Activated CD4-positive, alpha-beta T cell treated with anti-CD3 and anti-CD28 coated beads for 36 hours (primary cell): ENCODE measurements around the gene GNG12. TPM values are rescaled to one million over a fixed set of nuclear protein-coding genes. Genes with fewer than 3 reads are reported as not detected.

Source experiments
- ATAC-seq: fragments of 200-7000 bp; cut with Tn5 transposase; one replicate; pipeline ENCODE4 v1.10.0; 2021; ENCODE audit warnings: mild to moderate bottlenecking, moderate library complexity
- CTCF ChIA-PET: fragments of 350-600 bp; sonication (Branson Sonifier 250); formaldehyde crosslinking; loops from one replicate; lab custom pipeline; 2021; ENCODE audit warnings: antibody characterized with exemption; lab: Charles Lee
- POLR2A ChIA-PET: fragments of 350-600 bp; sonication (Branson Sonifier 250); formaldehyde crosslinking; loops from one replicate; lab custom pipeline; 2021; ENCODE audit warnings: antibody characterized with exemption, inconsistent platforms; lab: Charles Lee
- DNase-seq: peaks from one replicate; pipeline ENCODE4 v3.0.0-alpha.2; 2020
- H3K27ac Mint-ChIP-seq: one replicate; pipeline ENCODE4 v1.8.0; 2021; ENCODE audit warnings: mixed read lengths
- H3K27me3 Mint-ChIP-seq: one replicate; pipeline ENCODE4 v1.8.0; 2021; ENCODE audit warnings: mixed read lengths
- H3K36me3 Mint-ChIP-seq: one replicate; pipeline ENCODE4 v1.8.0; 2021; ENCODE audit warnings: low read depth, mixed read lengths
- H3K4me1 Mint-ChIP-seq: one replicate; pipeline ENCODE4 v1.8.0; 2021; ENCODE audit warnings: mixed read lengths
- H3K4me3 Mint-ChIP-seq: one replicate; pipeline ENCODE4 v1.8.0; 2021; ENCODE audit warnings: mild to moderate bottlenecking, moderate library complexity, mixed read lengths
- H3K9me3 Mint-ChIP-seq: one replicate; pipeline ENCODE4 v1.8.0; 2021; ENCODE audit warnings: low read depth, mixed read lengths
- intact Hi-C, 2 experiments: fragments of 100-400 bp; cut with DNase I in 1 of 2; cut with micrococcal nuclease in 1 of 2; formaldehyde crosslinking; loops; one replicate each; pipeline versions ENCODE4 v1.14.2 to v1.15.1; 2022 to 2024; cut with DNase I, micrococcal nuclease
- total RNA-seq, 2 experiments: library from RNA; stranded (reverse); gene quantifications; one replicate each; pipeline ENCODE4 v1.2.3, GENCODE V29; 2021

GNG12 gene
- total RNA-seq, 2 experiments from 2014 or later, result 0.07 to 0.11 TPM

DNA sequence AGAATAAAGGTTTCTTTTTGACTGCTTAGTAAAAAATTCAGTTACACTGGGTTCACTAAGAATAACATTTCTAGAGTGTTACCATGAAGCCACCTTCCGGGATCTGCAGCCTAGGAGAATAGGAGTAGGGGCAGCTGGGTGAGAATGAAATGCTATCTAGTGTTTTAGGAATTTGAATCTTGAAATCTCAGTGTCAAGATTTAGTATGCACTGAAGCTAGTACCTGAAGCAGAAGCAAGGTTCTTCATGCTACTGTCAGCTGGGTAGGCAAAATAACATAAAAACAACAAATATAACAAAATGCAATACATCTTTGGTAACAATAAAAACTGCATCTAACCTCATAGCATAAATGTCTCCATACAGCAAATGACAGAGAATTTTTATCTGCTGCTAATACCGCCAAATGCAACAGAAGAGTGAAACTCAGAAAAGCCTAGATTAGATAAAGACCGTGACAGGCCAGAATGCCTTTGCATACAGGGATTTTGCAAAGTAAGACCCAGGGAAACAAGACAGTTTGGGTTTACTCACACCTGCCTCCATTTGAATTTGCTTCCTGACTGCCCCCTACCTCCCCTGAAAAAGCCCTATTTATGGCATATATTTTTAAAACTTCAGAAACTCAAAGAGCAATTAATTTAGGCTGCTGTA, 90.1 kb downstream of the GNG12 start:
- CTCF ChIA-PET, result interaction anchor here (0.6 to 1.8 kb wide), 6 partner anchors 12 to 279 kb away, joined by 3 to 8 read pairs (median 4); no protein-coding TSS in a partner anchor

GRCh38 chr1:67741736-67742135, 91.5 kb downstream of the GNG12 start:
- Mint-ChIP-seq H3K4me1 (peaks cover under 1% of the 10 kb centered on the region), H3K27me3 (no peaks in the 10 kb centered on the region), H3K4me3 (no peak overlapping the region), H3K27ac (no peak overlapping the region), H3K36me3 (no peaks in the 10 kb centered on the region), H3K9me3 (no peaks in the 10 kb centered on the region)
- intact Hi-C loops, result no loop called here
- CTCF ChIA-PET, result interaction anchor here (0.7 to 1.8 kb wide), 4 partner anchors 9 to 24 kb away, joined by 3 to 8 read pairs (median 4); no protein-coding TSS in a partner anchor
- ATAC-seq, result no peak
- no peak for DNase-seq
- POLR2A ChIA-PET, result no interaction called here

More for the DNA sequence above, 90.1 kb downstream of the GNG12 start:
- H3K4me1 Mint-ChIP-seq, result peaks cover 4% of the 10 kb centered on the region
- POLR2A ChIA-PET, result no interaction called here
- no peak for DNase-seq
- intact Hi-C loops, result no loop called here
- no peak overlapping the region for H3K4me3 Mint-ChIP-seq
- peaks cover 6% of the 10 kb centered on the region for H3K27me3 Mint-ChIP-seq
- H3K27ac Mint-ChIP-seq, result no peak overlapping the region
- H3K9me3 Mint-ChIP-seq, result no peaks in the 10 kb centered on the region
- no peak for ATAC-seq
- no peaks in the 10 kb centered on the region for H3K36me3 Mint-ChIP-seq

GRCh38 chr1:67741121-67741520, 92.1 kb downstream of the GNG12 start:
- DNase-seq (no peak), ATAC-seq (no peak)
- no peaks in the 10 kb centered on the region for H3K36me3 Mint-ChIP-seq
- POLR2A ChIA-PET, result no interaction called here
- no peaks in the 10 kb centered on the region for H3K9me3 Mint-ChIP-seq
- CTCF ChIA-PET, result interaction anchor here (0.7 to 1.4 kb wide), 4 partner anchors 9 to 58 kb away, joined by 3 to 4 read pairs (median 3); no protein-coding TSS in a partner anchor
- intact Hi-C loops, result no loop called here
- H3K27me3 Mint-ChIP-seq, result no peaks in the 10 kb centered on the region
- no peak overlapping the region for H3K4me3 Mint-ChIP-seq
- peaks cover 6% of the 10 kb centered on the region for H3K4me1 Mint-ChIP-seq
- H3K27ac Mint-ChIP-seq, result no peak overlapping the region

- no peak for ATAC-seq
- DNase-seq, result no peak
- POLR2A ChIA-PET, result no interaction called here
- Mint-ChIP-seq H3K27ac (no peak overlapping the region), H3K27me3 (no peaks in the 10 kb centered on the region), H3K4me1 (peaks cover 12% of the 10 kb centered on the region), H3K4me3 (no peak overlapping the region), H3K9me3 (no peaks in the 10 kb centered on the region), H3K36me3 (no peaks in the 10 kb centered on the region)
- intact Hi-C loops, result no loop called here
- CTCF ChIA-PET, result interaction anchor here (0.7 kb wide), 1 partner anchor 57 kb away, joined by 3 read pairs; no protein-coding TSS in a partner anchor
These were observed 92.7 kb downstream of the GNG12 start for GRCh38 chr1:67740543-67740942.

- intact Hi-C loops, result no loop called here
- Mint-ChIP-seq H3K27ac (no peak overlapping the region), H3K27me3 (no peaks in the 10 kb centered on the region), H3K4me3 (no peak overlapping the region), H3K36me3 (no peaks in the 10 kb centered on the region), H3K4me1 (peaks cover 13% of the 10 kb centered on the region), H3K9me3 (no peaks in the 10 kb centered on the region)
- ATAC-seq (no peak), DNase-seq (no peak)
- POLR2A ChIA-PET, result no interaction called here
- CTCF ChIA-PET, result interaction anchor here (0.9 to 1.8 kb wide), 3 partner anchors 10 to 178 kb away, joined by 3 to 6 read pairs (median 3); no protein-coding TSS in a partner anchor
These were observed 93.9 kb downstream of the GNG12 start for GRCh38 chr1:67739361-67739760.

- no peak for DNase-seq
- Mint-ChIP-seq H3K36me3 (no peaks in the 10 kb centered on the region), H3K4me3 (no peak overlapping the region), H3K27ac (no peak overlapping the region), H3K9me3 (no peaks in the 10 kb centered on the region), H3K4me1 (peaks cover 16% of the 10 kb centered on the region), H3K27me3 (no peaks in the 10 kb centered on the region)
- ChIA-PET POLR2A (no interaction called here), CTCF (interaction anchor here (0.6 to 2.0 kb wide), 4 partner anchors 22 to 180 kb away, joined by 3 to 7 read pairs (median 4); no protein-coding TSS in a partner anchor)
- no peak for ATAC-seq
- intact Hi-C loops, result no loop called here
These were observed 94.9 kb downstream of the GNG12 start for GRCh38 chr1:67738401-67738800.

- ATAC-seq, result no peak
- H3K4me3 Mint-ChIP-seq, result no peak overlapping the region
- POLR2A ChIA-PET, result no interaction called here
These were observed 95.4 kb downstream of the GNG12 start for GRCh38 chr1:67737875-67738274.

DNA sequence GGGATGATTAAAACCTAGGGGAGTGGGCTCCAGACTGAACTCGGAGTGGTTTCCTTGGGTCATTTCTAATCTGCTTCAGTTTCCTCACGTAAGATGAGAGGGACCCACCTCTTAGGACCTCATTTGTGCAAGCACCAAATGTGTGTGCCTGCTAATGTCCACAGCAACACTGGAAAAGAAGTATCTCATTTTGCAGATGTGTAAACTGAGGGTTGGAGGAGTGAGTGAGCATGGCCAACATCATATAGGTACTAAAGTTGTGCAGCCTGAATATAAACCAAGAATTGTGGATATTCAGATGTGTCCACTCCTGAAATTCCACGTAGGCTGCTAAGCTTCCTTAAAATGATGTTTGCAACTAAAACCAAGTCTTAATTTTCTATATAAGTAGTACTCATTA, 96.5 kb downstream of the GNG12 start:
- Mint-ChIP-seq H3K27ac (no peak overlapping the region), H3K4me3 (no peak overlapping the region)

More at GRCh38 chr1:67737875-67738274, 95.4 kb downstream of the GNG12 start:
- H3K27me3 Mint-ChIP-seq, result no peaks in the 10 kb centered on the region
- no peaks in the 10 kb centered on the region for H3K36me3 Mint-ChIP-seq
- intact Hi-C loops, result no loop called here
- H3K9me3 Mint-ChIP-seq, result no peaks in the 10 kb centered on the region
- H3K4me1 Mint-ChIP-seq, result peaks cover 16% of the 10 kb centered on the region
- H3K27ac Mint-ChIP-seq, result no peak overlapping the region
- CTCF ChIA-PET, result interaction anchor here (0.6 to 2.0 kb wide), 6 partner anchors 17 to 238 kb away, joined by 3 to 7 read pairs (median 3); no protein-coding TSS in a partner anchor
- DNase-seq, result no peak

DNA sequence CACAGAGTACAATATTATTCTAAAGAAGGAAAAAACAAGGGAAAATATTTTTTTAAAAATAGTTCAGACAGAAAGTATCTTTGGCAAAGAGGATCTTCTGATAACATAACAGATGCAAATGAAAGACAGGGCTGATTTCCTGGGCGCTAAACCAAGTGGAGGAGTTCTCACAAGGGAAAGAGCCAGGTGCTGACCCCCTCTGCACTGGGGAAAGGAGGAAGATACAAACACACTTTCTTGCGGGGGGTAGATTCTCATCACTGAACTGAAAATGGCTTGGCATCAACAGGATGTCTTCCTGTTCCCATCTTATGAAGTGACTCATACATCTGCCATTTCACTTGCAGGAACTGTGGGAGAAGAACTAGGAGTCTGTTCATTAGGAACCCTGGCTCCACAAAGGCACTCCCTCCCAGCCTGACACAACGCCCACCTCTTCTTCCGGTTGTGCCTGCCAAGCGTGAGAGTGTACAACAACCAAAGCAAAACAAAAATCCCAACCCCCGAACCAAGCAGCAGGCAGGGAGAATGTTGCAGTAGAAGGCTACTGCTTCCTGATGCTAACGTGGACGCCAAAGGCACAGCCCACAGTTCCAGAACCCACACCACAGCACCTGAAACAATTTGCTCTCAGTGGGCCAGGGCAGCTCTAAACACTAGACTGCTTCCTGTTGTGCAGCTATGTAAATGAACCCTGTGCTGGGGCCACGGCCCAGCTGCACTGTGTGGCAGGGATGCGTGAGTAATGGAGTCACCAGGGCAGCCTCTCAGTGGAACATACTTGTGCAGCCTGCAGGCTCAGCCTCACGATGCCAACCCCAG, 97.2 kb downstream of the GNG12 start:
- no peaks in the 10 kb centered on the region for H3K27me3 Mint-ChIP-seq

More for the DNA sequence above, 96.5 kb downstream of the GNG12 start:
- CTCF ChIA-PET, result interaction anchor here (0.6 to 1.7 kb wide), 7 partner anchors 10 to 452 kb away, joined by 3 to 6 read pairs (median 3); no protein-coding TSS in a partner anchor
- no peak for DNase-seq
- Mint-ChIP-seq H3K27me3 (no peaks in the 10 kb centered on the region), H3K9me3 (no peaks in the 10 kb centered on the region), H3K36me3 (no peaks in the 10 kb centered on the region), H3K4me1 (peaks cover 16% of the 10 kb centered on the region)
- intact Hi-C loops, result loop anchor here in 1 of 2 experiments (1.0 kb wide), 1 partner anchor 50 kb away; no protein-coding TSS in a partner anchor
- no peak for ATAC-seq
- POLR2A ChIA-PET, result interaction anchor here (1.0 kb wide), 1 partner anchor 51 kb away, joined by 3 read pairs; the partner anchor contains the start of gene GADD45A

GRCh38 chr1:67735206-67735605, 98.1 kb downstream of the GNG12 start:
- Mint-ChIP-seq H3K27me3 (no peaks in the 10 kb centered on the region), H3K4me1 (peaks cover 19% of the 10 kb centered on the region), H3K36me3 (no peaks in the 10 kb centered on the region), H3K4me3 (no peak overlapping the region), H3K9me3 (no peaks in the 10 kb centered on the region), H3K27ac (no peak overlapping the region)
- DNase-seq (no peak), ATAC-seq (no peak)
- intact Hi-C loops, result no loop called here
- ChIA-PET CTCF (interaction anchor here (1.0 to 1.2 kb wide), 2 partner anchors 25 to 31 kb away, joined by 4 to 5 read pairs; no protein-coding TSS in a partner anchor), POLR2A (no interaction called here)

More for the DNA sequence above, 97.2 kb downstream of the GNG12 start:
- peaks cover 16% of the 10 kb centered on the region for H3K4me1 Mint-ChIP-seq
- DNase-seq (peak; percentile 74), ATAC-seq (peak; percentile 99)
- intact Hi-C loops, result loop anchor here in 1 of 2 experiments (1.0 kb wide), 1 partner anchor 50 kb away; no protein-coding TSS in a partner anchor
- ChIA-PET POLR2A (interaction anchor here (1.0 kb wide), 1 partner anchor 51 kb away, joined by 3 read pairs; the partner anchor contains the start of gene GADD45A), CTCF (interaction anchor here (0.7 to 1.5 kb wide), 4 partner anchors 10 to 708 kb away, joined by 3 to 6 read pairs (median 3); no protein-coding TSS in a partner anchor)
- peak overlapping the region; percentile 81 for H3K27ac Mint-ChIP-seq
- H3K36me3 Mint-ChIP-seq, result no peaks in the 10 kb centered on the region
- no peaks in the 10 kb centered on the region for H3K9me3 Mint-ChIP-seq
- H3K4me3 Mint-ChIP-seq, result peak overlapping the region; percentile 49

DNA sequence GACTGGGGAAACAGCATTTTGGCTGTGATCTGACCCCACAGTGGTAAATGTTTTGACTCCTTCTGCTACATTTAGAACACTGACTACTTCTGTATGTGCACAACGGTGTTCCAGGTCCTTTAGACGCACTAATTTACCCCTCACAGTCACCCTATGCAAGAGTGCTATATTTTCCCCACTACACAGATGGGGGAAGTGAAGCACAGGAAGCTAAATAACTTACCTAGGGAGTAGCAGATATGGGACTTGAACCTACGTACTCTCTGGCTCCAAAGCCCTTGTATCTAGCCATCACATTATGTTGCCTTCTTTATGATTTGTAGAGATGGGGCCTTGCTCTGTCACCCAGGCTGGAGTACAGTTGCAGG, 99.0 kb downstream of the GNG12 start:
- no peaks in the 10 kb centered on the region for H3K27me3 Mint-ChIP-seq
- H3K4me1 Mint-ChIP-seq, result peaks cover 26% of the 10 kb centered on the region
- no peaks in the 10 kb centered on the region for H3K36me3 Mint-ChIP-seq
- ChIA-PET CTCF (interaction anchor here (1.0 to 1.4 kb wide), 4 partner anchors 26 to 200 kb away, joined by 3 to 5 read pairs (median 4); no protein-coding TSS in a partner anchor), POLR2A (no interaction called here)
- intact Hi-C loops, result no loop called here
- no peaks in the 10 kb centered on the region for H3K9me3 Mint-ChIP-seq
- no peak overlapping the region for H3K4me3 Mint-ChIP-seq
- no peak overlapping the region for H3K27ac Mint-ChIP-seq
- ATAC-seq, result no peak
- no peak for DNase-seq
